ENCODE measurements around the gene SERF2. TPM values are rescaled to one million over a fixed set of nuclear protein-coding genes. Genes with fewer than 3 reads are reported as not detected.
A peak's percentile ranks its signal among the peaks of the same experiment; 100 is the strongest.

Gene SERF2
- total RNA-seq, 4 donors from 2014 or later = 491 to 646 (median 617) TPM

DNA sequence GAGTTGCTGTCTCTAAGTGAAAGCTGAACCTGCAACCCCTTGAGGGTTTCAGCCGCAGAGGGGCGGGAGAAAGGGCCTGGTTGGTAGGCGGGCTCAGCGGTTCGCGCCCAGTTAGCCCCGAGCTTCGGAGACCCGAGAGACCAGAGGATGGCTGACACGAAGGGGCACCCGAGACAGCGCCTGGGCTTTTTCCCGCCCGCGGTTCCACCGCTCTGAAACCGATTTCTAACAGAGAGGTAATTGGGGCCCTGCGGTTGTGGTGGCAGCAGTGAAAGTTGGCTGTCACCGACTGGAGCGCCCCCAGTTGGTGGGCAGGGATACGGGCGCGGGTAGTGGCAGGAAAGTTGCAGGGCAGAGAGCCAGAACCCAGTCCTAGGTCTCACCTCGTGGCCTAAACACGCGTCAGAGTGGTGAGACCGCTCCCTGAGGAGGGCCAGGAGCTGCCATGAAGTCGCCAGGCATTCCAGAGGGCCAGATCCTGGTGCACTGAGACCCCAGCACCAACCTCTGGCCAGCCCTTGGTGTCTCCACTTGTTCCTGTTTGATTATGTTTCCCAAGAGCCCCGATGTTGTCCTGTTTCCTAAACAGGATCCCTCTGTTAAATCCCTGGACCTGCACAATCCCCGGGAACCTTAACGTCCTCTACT lies 14.7 kb upstream of the SERF2 start:
- intact Hi-C loops (cut with DNase I; ENCODE audit: low total_unique reads) = loop anchor here (1.0 to 10.0 kb wide), 3 partner anchors 15 to 333 kb away; partner anchors contain the start of genes PDIA3 and SERF2

DNA sequence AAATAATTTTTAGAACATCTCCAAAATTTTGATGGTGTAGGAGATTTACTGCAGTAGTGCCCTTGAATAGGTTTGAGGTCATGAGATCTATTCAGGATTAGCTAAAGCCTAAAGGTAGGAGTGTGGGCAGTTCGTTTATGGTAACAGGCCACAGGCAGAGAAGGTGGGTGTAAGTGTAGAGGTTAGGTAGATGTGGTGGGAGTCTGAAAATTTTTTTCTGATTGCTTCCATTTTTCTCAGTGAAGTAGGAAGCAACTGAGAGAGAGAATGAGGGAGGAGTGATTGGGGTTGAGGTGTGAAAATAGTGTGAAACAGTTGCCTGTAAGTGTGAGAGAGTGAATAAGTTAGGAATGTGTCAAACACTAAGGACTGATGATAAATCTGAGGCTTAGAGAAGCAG lies 13.1 kb upstream of the SERF2 start:
- peaks cover 0 to 2% of the 10 kb centered on the region in 2 donors for H3K36me3 ChIP-seq
- TF ChIP-seq POLR2A (IDR thresholded peaks at IDR 0.05) = no peak
- TF ChIP-seq, protein P1, sequence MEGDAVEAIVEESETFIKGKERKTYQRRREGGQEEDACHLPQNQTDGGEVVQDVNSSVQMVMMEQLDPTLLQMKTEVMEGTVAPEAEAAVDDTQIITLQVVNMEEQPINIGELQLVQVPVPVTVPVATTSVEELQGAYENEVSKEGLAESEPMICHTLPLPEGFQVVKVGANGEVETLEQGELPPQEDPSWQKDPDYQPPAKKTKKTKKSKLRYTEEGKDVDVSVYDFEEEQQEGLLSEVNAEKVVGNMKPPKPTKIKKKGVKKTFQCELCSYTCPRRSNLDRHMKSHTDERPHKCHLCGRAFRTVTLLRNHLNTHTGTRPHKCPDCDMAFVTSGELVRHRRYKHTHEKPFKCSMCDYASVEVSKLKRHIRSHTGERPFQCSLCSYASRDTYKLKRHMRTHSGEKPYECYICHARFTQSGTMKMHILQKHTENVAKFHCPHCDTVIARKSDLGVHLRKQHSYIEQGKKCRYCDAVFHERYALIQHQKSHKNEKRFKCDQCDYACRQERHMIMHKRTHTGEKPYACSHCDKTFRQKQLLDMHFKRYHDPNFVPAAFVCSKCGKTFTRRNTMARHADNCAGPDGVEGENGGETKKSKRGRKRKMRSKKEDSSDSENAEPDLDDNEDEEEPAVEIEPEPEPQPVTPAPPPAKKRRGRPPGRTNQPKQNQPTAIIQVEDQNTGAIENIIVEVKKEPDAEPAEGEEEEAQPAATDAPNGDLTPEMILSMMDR (IDR thresholded peaks at IDR 0.05 in 4 of 5, conservative IDR thresholded peaks at IDR 0.05 in 1 of 5) = no peak
- DNase-seq (no peak), ATAC-seq (no peak)
- in situ Hi-C loops (cut with MboI; ENCODE audit: low sequenced_read_pairs in 4 of 4) (loop anchor here in 1 of 4 donors (25.0 kb wide), 2 partner anchors 933 to 1858 kb away; partner anchors contain the start of genes B2M, PATL2 and SQOR), intact Hi-C loops (cut with DNase I; ENCODE audit: low total_unique reads) (loop anchor here (10.0 kb wide), 1 partner anchor 334 kb away; no protein-coding TSS in a partner anchor)
- H3K4me1 ChIP-seq = peaks cover 9 to 11% of the 10 kb centered on the region in 2 donors
- H3K4me3 ChIP-seq = no peak overlapping the region
- H3K27ac ChIP-seq = no peak overlapping the region
- H3K9me3 ChIP-seq = no peaks in the 10 kb centered on the region
- no peaks in the 10 kb centered on the region for H3K27me3 ChIP-seq

More for the DNA sequence above, 14.7 kb upstream of the SERF2 start:
- DNase-seq (peak; percentile 57 to 78), ATAC-seq (peak; percentile 65 to 77)
- TF ChIP-seq, protein P1 (IDR thresholded peaks at IDR 0.05 in 4 of 5, conservative IDR thresholded peaks at IDR 0.05 in 1 of 5) = peak; percentile 62 to 84 (median 66)
- TF ChIP-seq POLR2A (IDR thresholded peaks at IDR 0.05) = peak in 1 of 2 donors; percentile 26
- H3K36me3 ChIP-seq = peaks cover 0 to 18% of the 10 kb centered on the region in 2 donors
- H3K27ac ChIP-seq = peak overlapping the region; percentile 86 to 90 (median 88)
- H3K4me3 ChIP-seq = peak overlapping the region; percentile 61 to 84 (median 76)
- H3K4me1 ChIP-seq = peaks cover 9 to 11% of the 10 kb centered on the region in 2 donors
- in situ Hi-C loops (cut with MboI; ENCODE audit: low sequenced_read_pairs in 4 of 4) = loop anchor here in 1 of 4 donors (25.0 kb wide), 2 partner anchors 935 to 1860 kb away; partner anchors contain the start of genes B2M, PATL2 and SQOR
- H3K27me3 ChIP-seq = no peaks in the 10 kb centered on the region
- no peaks in the 10 kb centered on the region for H3K9me3 ChIP-seq

DNA sequence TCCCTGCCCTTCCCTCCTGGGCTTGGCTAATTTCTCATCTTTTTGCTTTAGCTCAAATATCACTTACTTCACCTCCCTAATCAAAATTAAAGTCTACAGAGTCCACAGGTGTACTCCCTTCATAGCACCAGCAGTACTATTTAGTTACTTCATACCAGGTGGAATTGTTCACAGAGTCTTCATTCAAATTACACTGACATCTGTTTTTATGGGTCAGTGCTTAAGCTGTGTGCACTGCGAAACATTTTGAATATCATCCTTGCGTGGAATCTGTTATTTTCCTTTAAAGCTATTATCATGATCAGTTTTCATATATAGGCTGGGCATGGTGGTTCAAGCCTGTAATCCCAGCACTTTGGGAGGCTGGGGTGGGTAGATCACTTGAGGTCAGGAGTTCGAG lies 2.7 kb upstream of the SERF2 start:
- Histone ChIP-seq H3K36me3 (peaks cover 0 to 9% of the 10 kb centered on the region in 2 donors), H3K4me1 (peaks cover 14 to 18% of the 10 kb centered on the region in 2 donors), H3K9me3 (no peaks in the 10 kb centered on the region), H3K27me3 (no peaks in the 10 kb centered on the region), H3K27ac (no peak overlapping the region), H3K4me3 (no peak overlapping the region)
- in situ Hi-C loops (cut with MboI; ENCODE audit: low sequenced_read_pairs in 4 of 4) = loop anchor here in 1 of 4 donors (25.0 kb wide), 2 partner anchors 923 to 1848 kb away; partner anchors contain the start of genes B2M, PATL2 and SQOR
- ATAC-seq (no peak), DNase-seq (no peak)
- no peak for TF ChIP-seq POLR2A (IDR thresholded peaks at IDR 0.05)
- TF ChIP-seq, protein P1 (IDR thresholded peaks at IDR 0.05 in 4 of 5, conservative IDR thresholded peaks at IDR 0.05 in 1 of 5) = no peak
- intact Hi-C loops (cut with DNase I; ENCODE audit: low total_unique reads) = no loop called here

DNA sequence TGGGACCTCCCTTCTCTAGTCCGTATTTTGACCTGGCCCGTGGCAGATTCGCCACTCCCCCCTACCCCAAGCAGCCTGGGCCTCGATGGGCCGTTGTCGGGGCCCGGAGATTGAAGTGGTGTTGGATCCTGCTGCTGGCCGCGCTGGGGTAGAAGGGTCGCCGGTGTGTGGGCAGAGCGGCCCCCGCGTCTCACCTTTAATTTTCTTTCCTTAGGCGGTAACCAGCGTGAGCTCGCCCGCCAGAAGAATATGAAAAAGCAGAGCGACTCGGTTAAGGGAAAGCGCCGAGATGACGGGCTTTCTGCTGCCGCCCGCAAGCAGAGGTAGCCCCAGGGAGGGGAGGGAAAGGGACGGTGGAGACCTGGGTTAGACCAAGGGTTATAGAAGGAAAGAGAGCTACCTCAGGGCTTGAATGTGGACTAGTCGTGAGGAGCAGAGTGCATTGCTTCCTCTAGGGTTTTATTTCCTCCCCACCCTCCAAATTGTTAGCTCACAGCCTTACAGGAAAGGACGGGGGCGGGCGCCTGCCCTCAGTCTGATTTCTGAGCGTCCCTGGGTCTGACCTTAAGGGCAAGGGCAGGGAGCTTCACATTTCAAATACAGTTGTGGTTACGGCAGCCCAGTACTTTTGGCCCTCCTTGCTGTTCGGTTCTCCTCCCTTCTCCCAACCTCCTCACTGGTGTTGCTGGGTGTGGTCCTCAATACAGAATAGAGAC lies 799 bp downstream of the SERF2 start:
- Histone ChIP-seq H3K36me3 (peaks cover 0 to 34% of the 10 kb centered on the region in 2 donors), H3K4me3 (peak overlapping the region; percentile 91 to 100 (median 94)), H3K9me3 (no peaks in the 10 kb centered on the region), H3K27ac (peak overlapping the region; percentile 96 to 100 (median 99)), H3K27me3 (no peaks in the 10 kb centered on the region), H3K4me1 (peaks cover 45 to 47% of the 10 kb centered on the region in 2 donors)
- peak; percentile 11 to 22 for TF ChIP-seq POLR2A (IDR thresholded peaks at IDR 0.05)
- TF ChIP-seq, protein P1 (IDR thresholded peaks at IDR 0.05 in 4 of 5, conservative IDR thresholded peaks at IDR 0.05 in 1 of 5) = peak in 3 of 5 experiments; percentile 14 to 24 (median 16)
- peak in 1 of 2 donors; percentile 68 for DNase-seq
- in situ Hi-C loops (cut with MboI; ENCODE audit: low sequenced_read_pairs in 4 of 4) = loop anchor here in 1 of 4 donors (25.0 kb wide), 2 partner anchors 919 to 1844 kb away; partner anchors contain the start of genes B2M, PATL2 and SQOR
- peak; percentile 4 to 28 for ATAC-seq
- intact Hi-C loops (cut with DNase I; ENCODE audit: low total_unique reads) = loop anchor here (1.0 to 10.0 kb wide), 3 partner anchors 16 to 934 kb away; partner anchors contain the start of gene EIF3J
